Kidney glomerular epithelial cell (primary cell): Measurements from ENCODE around the gene LCNL1.

ENCODE experiments used
- DNase-seq: peaks from one replicate; lab custom pipeline; 2025; lab: John Stamatoyannopoulos, UW

Gene LCNL1

GRCh38 chr9:137011907-137012675, 29.3 kb downstream of the LCNL1 start:
- no peak for DNase-seq

DNA sequence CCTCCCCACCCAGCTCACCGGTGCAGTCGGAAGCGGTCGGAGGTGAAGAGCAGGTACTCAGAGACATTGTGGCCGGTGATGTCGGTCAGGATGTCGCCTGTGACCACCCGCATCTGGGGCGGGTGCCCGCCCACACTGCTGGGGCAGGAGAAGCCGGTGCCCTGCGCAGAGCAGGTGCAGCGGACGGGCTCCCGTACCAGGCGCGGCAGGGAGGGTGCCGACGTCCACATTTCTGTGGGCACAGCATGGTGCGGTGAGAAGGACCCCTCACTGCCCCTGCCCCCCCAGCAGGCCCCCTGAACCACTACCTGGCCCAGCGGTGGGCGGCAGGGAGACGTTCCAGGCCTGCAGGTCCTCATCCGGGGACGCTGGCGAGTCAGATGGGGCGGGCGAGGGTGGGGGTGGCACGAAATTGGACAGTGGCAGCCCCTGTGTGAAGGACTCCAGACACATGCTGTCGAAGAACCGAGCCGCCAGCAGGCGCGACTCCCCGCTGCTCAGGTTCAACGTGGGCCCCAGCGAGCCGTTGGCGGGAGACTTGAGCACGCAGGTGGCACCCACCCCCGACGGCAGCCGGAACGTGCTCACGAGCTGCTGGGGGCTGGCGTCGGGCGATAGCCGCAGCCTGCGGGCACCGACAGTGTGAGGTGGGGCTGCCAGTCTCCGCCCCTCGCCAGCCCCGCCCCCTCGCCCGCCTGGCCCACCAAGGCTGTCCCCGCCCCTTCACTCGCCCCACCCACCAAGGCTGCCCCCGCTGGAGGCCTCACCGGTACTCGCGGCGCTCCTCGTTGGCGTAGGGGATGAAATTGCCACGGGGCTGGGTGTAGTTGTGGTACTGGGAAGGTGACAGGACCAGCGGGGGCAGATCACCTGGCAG, 30.1 kb downstream of the LCNL1 start:
- no peak for DNase-seq

- no peak for DNase-seq
These were observed 30.8 kb downstream of the LCNL1 start for GRCh38 chr9:137013571-137013940.

DNA sequence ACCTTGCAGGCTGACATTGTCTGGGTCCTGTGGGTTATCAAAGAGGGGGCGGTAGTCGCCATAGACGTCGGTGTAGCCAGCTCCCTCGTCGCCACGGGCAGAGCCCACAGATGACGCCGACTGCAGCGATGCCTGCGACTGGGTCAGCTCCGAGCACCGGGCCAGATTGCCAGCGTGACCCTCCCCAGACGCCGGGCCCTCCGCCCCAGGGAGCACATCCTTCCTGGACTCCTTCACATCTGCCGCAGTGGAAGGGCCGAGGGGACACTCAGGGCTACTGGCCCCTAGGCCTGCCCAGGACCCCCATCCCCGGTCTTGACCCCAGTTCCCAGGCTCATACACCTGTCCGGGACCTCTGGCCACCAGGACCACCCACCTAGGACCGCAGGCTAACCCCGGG, 31.4 kb downstream of the LCNL1 start:
- DNase-seq = no peak

- DNase-seq = no peak
These were observed 32.2 kb downstream of the LCNL1 start for GRCh38 chr9:137014776-137015539.

- DNase-seq = no peak
These were observed 32.7 kb downstream of the LCNL1 start for GRCh38 chr9:137015540-137015930.

GRCh38 chr9:137015976-137016375, 33.2 kb downstream of the LCNL1 start:
- no peak for DNase-seq

- DNase-seq = no peak
These were observed 33.6 kb downstream of the LCNL1 start for GRCh38 chr9:137016436-137016835.

DNA sequence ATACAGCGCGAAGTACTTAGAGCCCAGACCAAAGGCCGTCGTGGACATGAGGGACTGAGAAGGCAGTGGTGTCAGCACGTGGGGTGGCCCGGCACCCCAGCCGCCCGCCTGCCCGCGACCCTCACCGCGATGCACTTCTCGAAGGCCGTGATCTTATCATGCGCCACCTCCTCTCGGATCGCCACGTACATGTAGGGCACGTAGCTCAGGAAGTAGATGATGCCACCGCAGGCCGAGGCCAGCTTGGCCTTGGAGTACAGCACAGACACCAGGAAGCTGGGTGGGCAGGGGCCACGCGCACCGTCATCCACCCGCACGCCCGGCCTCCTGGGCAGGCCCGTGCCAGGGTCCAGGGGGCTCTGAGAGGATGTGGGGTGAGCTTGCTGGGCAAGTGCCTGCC, 34.3 kb downstream of the LCNL1 start:
- DNase-seq = no peak

GRCh38 chr9:137017791-137018497, 35.2 kb downstream of the LCNL1 start:
- no peak for DNase-seq

DNA sequence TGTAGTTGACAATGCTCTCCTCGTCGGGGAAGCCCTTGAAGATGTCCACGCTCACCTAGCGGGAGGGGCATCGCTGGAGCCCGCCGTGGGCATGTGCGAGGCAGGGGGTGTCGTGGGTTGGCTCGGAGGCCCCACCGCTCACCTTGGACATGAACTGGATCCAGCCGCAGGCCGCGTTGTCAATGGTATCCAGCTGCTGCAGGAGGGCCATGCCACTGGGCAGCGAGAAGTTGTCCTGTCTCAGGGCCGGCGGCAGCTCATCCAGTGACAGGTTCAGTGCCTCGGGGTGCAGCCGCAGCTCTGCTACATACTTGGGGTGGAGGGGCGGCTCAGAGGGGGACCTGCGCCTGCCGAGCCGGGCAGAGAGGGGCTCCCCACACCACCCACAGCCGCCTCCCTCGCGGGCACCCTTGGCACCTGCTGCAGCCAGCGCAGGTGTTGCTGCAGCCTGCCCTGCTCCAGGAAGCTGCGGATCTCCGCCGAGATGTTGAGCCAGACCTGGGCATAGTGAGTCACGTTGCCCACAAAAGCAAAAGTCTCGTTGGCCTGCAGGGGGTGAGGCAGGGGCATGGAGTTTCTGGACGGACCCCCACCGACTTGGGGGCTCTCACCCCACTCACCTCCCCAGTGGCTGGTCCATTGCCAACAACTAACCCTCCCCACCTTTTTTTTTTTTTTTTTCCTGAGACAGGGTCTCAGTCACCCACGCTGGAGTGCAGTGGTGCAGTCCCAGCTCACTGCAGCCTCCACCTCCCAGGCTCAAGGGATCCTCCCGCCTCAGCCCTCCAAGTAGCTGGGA, 36.2 kb downstream of the LCNL1 start:
- no peak for DNase-seq

DNA sequence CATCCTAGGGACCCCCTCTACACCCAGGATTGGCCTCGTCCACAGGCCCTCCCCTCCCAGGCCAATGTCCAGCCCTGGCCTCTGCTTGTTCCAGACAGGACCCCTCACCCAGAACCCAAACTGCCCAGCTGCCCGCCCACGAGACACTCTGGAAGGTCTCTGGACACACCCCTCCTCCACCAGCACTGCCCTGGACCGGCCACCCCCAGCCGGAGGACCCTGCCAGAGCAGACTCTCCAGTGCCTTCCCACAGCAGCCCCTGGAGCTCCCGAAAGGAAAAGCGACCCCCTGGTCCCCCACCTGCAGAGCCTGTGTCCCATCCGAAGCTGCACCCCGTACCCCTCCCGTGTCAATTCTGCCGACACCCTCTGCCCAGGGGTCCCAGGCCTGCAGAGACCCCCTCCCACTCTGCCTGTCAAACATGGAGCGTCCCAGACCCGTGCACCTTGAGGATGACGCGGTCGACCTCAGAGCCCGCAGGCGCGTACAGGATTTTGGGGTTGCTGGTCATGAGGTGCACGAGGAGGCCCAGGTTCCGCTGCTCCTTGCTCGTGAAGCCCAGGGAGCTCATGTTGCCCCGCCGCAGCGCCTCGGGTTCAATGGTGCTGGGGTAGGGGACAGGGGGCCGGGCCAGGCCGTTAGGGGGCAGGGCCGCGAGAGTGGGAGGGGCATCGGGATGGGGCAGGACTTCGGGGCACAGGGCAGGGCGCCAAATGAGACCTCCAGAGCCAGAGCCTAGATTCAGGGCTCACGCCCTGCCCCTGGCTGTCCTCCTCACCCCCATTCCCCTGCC, 37.3 kb downstream of the LCNL1 start:
- DNase-seq = no peak

DNA sequence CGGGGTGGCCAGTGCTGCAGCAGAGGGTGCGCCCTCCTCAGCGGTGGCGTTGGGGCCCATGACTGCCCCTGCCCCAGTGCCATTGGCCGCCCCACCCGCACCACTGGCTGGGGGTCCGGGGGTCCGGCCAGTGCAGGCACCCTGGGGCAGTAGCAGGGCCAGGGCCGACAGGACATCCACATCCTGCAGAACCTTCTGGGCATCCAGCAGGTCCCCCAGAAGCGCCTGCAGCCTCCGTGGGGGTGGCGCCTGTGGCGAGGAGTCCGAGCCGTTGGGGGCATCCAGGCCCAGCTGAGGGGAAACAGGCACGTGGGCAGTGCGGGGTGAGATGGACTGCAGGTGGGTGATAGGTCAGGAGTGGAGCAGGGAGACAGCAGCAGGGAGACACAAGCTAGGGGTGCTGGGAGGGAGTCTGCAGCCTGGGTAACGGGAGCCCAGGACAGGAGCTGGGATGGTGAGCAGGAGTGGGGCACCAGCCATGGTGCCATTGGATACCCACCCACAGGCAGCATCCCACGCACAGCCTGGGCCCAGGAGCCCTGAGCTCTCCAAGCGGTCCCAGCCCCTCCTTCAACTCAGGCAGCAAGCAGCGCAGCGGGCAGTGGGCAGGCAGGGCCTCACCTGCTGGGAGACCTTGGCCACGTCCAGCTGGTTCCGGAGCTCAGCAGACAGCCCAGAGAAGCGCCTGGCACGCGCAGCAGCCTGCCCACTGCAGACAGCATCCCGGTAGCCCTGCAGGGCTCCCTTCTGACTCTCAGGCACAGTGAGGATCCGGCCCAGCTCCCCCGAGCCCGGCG, 38.2 kb downstream of the LCNL1 start:
- DNase-seq = no peak

- DNase-seq = no peak
These were observed 38.8 kb downstream of the LCNL1 start for GRCh38 chr9:137021568-137021978.

DNA sequence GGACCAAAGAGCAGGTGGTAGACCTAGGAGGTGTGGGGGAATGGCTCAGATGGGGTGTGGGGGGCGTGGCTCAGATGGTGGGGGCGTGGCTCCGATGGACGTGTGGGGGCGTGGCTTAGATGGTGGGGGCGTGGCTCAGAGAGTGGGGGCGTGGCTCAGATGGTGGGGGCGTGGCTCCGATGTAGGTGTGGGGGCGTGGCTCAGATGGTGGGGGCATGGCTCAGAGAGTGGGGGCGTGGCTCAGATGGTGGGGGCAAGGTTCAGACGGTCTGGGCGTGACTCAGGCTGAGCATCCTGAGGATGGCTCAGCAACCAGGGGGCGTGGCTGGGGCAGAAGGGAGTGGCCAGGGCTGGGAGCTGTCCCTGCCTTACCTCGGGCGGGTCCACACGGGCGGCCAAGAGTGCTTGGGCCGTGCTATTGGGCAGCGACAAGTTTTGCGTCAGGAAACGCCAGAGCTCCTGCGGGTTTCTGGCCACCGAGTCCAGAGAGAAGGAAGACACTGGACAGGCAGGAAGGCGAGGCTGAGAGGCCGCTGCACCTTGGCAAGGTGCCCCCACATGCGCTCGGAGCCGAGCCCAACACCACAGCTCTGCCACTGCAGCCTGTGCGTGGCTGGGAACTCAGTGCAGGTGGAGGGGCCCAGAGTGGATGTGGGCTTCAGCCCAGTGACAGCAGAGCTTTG, 39.3 kb downstream of the LCNL1 start:
- peak; percentile 24 for DNase-seq

GRCh38 chr9:137022662-137023008, 39.8 kb downstream of the LCNL1 start:
- no peak for DNase-seq

GRCh38 chr9:137023157-137023556, 40.4 kb downstream of the LCNL1 start:
- no peak for DNase-seq

DNA sequence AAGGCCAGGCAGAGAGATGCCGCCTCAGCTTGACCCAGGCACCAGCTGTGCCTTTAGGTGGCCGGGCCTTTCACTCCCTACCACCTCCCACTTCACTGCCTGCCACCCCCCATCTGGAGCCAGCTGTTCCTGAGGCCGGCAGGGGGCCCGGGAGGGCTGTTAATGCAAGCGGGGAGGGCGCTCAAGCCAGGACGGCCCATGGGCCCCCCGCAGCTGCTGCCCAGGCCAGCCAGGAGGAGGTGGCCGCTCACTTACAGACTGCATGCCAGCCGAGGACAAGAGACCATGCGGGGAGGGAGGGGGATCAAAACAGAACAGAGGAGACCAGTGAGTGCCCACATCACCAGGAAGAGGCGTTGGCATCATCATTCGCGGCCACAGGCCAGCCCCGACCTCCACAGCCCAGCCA, 40.8 kb downstream of the LCNL1 start:
- no peak for DNase-seq

- peak; percentile 22 for DNase-seq
These were observed 42.7 kb downstream of the LCNL1 start for GRCh38 chr9:137025517-137025966.
